ENCODE data around the gene OR52E2.
A peak's percentile ranks its signal among the peaks of the same experiment; 100 is the strongest.
"Not testable (repeated sequence)": the region's sequence is repeated elsewhere in the genome, so short reads cannot be mapped to it uniquely, and the experiment has no call there.

OR52E2 gene

DNA sequence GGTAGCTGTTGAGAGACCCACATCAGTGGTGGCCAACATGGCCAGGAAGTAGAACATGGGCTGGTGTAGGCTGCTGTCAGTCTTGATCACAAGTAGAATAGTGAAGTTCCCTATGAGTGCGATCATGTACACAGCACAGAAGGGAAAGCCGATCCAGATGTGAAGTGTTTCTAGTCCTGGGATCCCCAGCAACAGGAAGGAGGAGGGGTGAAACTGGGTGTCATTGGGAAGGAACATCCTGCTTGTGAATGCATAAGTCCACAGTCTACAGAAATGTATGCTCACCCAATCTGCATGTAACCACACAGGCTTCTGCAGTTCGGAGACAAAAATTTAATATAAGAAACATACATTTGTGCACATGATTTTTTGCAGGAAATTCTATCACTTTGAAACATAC is at the start of gene OR52E2:
Gene OR52E2, minus strand, starts transcription at position 237 of the 400 bp plus-strand sequence. Its CDS starts 0 bp downstream, at position 237.
- no peak for DNase-seq (ENCODE audit: low read depth in 2 of 2)

DNA sequence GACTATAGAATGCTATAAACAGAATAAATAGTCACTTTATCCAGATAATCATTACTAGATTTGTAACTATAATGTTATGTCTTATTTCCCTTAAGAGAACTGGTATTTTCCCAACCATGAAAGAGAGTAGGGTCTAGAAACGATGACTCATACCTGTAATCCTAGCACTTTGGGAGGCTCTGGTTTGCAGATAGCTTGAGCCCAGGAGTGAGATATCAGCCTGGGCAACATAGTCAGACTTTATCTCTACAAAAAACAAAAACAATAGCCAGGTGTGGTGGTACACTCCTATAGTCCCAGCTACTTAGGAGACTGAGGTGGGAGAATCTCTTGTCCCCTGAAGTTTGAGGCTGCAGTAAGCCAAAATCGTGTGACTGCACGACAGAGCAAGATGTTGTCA is 47.9 kb upstream of the OR52E2 start:
- no peak for DNase-seq (ENCODE audit: low read depth in 2 of 2)

DNA sequence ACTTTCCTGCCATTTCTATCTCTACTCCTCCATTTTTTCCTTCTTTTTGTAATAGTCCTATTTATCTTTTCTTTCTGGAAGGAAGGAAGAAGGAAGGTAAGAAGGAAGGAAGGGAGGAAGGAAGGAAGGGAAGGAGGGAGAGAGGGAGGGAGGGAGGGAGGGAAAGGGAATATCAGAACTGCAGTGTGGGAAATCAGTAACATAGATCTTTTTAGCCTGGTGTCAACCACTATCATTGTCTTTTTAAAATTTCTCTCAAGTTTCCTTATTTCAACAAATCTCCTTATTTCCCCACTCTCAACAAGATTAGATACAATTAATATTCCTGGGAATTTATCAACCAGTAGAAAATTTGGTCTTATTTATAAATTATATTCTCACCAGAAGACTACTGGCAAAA is 43.6 kb upstream of the OR52E2 start:
- no peak for DNase-seq (ENCODE audit: low read depth in 2 of 2)

DNA sequence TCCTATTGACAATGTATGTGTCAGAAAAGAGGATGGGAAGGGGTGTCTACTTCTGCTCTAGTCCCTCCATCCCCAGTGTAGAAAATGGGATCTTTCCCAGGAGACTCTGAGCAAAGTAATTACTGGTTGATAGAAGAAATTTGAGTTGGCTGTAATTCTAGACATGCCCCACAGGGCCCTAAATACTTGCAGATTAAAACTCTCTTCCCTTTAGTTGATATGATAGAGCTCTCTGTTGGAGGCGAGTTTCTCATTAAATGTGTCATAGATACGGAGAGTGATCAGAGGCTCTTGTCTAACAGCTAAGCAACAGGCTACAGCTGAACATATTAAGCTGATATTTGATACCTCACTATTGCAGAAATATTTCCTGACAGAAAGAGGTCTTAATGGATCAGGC is 42.8 kb upstream of the OR52E2 start:
- DNase-seq (ENCODE audit: low read depth in 2 of 2), result no peak

DNA sequence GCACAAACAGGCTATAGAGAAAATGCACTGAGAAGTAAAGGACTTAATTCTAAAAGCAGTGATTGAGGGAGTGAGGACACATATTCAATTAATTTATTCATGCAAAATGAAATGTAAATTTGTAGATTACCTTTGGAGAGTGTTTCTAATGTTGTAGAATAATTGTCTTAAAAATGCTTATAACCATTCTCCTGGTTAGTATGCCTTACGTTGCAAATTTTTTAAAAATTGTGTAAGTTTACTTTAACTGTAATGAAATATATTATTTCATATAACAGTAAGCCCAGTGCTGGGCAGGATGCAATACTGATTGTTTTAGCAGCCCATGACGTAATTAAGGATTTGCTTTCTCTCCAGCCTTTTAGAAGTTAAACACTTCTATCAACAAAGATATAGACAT is 36.6 kb upstream of the OR52E2 start:
- no peak for DNase-seq (ENCODE audit: low read depth in 2 of 2)

DNA sequence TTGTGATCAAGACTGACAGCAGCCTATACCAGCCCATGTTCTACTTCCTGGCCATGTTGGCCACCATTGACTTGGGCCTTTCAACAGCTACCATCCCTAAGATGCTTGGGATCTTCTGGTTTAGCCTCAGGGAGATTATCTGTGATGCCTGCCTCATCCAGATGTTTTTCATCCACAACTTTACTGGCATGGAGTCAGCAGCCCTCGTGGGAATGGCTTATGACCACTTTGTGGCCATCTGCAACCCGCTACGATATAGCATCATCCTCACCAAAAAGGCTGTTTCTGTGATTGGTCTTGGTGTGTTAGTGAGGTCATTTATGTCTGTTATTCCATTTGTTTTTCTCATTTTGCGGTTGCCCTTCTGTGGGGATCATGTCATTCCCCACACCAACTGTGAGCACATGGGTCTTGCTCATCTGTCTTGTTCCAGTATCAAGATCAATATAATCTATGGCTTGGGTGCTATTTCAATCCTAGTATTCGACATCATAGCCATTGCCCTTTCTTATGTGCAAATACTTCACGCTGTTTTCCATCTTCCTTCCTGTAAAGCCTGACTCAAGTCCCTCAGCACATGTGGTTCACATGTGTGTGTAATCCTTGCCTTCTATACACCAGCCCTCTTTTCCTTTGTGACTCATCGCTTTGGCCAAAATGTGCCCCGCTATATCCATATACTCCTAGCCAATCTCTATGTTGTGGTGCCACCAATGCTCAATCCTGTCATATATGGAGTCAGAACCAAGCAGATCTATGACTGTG is 33.6 kb upstream of the OR52E2 start:
- peak; percentile 17 to 22 for DNase-seq (ENCODE audit: low read depth in 2 of 2)

DNA sequence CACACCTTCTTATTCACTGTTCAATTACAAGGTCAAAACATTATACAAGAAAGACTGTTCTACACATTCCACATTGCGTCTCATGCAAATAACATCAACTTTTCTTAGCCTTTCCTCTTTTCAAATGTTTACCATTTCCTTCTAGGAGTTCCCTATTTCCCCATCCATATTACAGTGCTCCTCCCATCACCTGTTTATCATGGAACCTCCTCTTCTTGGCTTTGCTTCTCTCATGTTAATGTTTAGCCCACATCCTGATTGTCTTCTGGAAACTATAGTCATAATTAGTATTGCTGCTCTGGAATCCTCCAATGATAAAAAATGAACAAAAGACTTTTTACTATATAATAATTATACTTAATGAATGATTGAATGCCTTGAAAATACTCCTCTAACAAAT is 31.2 kb upstream of the OR52E2 start:
- no peak for DNase-seq (ENCODE audit: low read depth in 2 of 2)

DNA sequence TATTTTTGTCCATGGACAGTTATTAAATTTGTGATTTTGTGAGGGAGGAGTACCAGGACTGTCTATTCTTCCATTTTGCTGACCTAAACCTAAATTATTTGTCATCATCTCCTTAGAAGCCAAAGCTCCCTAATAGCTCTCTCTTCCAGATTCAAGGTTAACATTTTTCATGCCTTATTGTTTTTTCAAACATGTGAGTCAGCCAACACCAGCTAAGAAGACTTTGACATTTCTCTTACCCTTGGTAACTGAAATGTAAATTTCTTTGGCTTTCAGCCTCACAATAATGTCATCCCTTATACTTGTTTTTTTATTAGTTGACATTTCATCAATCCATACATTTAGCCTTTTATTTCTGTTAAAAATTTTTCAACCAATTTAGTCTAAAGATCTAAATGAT is 29.1 kb upstream of the OR52E2 start:
- DNase-seq (ENCODE audit: low read depth in 2 of 2), result no peak

DNA sequence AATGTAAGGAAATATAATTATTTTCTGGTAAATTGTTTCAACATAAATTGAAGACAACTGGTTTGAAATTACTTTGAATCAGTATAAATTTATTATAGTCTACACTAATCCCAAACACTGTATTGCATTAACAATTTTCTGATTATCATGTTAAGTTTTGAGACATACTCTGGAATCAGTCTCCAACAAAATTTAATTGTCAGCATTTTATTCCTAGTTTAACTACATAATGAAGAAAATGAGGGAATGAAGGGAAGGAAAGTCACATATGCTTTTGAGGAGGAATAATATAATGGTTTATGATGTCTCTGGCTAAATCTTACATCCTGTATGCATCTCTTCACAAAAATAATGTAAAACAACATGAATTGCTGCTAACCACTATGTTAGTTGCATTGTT is 24.2 kb upstream of the OR52E2 start:
- DNase-seq (ENCODE audit: low read depth in 2 of 2), result no peak

DNA sequence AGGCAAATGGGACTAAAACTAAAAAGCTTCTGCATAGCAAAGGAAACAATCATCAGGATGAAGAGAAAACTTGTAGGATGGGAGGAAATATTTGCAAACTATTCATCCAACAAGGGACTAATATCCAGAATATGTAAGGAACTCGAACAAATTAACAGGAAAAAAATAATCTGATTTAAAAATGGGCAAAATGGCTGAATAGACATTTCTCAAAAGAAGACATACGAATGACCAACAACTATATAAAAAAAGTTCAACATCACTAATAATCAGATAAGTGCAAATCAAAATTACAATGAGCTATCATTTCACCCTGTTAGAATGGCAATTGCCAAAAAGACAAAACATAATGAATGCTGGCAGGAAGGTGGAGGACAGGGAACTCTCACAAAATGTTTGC is 22.0 kb upstream of the OR52E2 start:
- no peak for DNase-seq (ENCODE audit: low read depth in 2 of 2)

DNA sequence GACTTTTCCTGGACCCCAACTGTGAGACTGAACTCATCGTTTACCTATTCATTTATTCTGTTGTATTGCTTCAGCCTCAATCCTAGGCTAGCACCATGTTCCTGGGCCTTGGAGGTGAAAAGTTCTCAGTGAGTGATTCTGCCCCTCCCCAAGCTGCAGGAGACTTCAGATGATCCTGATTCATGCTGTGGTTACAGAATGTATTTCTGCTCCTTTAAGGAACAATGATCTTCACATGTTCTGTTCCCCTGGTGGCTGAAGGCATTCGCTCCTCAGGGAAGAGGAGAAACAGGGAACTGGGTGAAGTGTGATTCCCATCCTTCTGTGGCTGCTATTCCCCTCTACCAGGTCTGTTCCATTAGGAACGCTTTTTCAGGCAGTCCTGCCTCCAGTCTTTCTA is 12.4 kb upstream of the OR52E2 start:
- DNase-seq (ENCODE audit: low read depth in 2 of 2), result no peak

DNA sequence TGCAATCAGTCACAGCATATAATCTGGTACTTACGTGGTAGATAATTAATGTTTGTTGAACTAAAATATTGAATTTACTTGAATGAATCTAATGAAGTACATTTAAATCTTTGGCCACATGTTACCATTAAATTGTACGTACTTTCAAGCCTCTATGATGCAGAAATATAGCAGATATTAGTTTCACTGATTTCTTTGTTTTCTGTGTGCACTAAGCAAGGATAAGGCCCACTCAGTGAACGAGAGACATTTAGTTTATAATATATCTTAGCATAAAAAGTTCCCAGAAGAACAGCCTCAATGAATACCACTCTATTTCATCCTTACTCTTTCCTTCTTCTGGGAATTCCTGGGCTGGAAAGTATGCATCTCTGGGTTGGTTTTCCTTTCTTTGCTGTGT is 9.8 kb upstream of the OR52E2 start, which contains the start of gene OR52E1:
Gene OR52E1, plus strand, starts transcription at position 301 of the 400 bp plus-strand sequence.
- DNase-seq (ENCODE audit: low read depth in 2 of 2), result no peak

DNA sequence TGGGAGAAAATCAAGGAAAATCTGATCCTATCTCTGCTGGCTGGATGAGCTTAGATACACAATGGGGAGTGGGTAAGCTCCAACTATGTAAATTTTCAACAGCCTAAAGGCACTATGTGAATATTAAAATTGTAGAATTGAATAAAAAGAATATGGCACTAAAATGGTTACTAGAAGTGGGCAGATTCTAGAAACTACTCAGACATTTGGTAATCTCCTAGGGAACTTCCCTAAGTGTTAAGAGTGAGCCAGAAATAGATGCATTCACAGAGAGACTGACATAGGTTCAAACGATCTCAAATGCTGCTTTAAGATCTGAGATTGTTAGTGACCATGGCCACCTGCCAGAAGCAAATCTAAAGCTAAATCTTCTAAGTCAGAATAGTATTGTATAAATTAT is 5.6 kb upstream of the OR52E2 start:
- no peak for DNase-seq (ENCODE audit: low read depth in 2 of 2)

DNA sequence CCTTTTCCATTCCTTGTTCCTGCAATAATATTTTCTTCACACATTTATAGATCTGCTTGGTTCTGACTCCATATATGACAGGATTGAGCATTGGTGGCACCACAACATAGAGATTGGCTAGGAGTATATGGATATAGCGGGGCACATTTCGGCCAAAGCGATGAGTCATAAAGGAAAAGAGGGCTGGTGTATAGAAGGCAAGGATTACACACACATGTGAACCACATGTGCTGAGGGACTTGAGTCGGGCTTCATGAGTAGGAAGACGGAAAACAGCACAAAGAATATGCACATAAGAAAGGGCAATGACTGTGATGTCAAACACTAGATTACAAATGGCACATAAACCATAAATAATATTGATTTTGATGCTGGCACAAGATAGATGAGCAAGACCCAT is 748 bp downstream of the OR52E2 start:
- not testable (repeated sequence) for DNase-seq (ENCODE audit: low read depth in 2 of 2)

DNA sequence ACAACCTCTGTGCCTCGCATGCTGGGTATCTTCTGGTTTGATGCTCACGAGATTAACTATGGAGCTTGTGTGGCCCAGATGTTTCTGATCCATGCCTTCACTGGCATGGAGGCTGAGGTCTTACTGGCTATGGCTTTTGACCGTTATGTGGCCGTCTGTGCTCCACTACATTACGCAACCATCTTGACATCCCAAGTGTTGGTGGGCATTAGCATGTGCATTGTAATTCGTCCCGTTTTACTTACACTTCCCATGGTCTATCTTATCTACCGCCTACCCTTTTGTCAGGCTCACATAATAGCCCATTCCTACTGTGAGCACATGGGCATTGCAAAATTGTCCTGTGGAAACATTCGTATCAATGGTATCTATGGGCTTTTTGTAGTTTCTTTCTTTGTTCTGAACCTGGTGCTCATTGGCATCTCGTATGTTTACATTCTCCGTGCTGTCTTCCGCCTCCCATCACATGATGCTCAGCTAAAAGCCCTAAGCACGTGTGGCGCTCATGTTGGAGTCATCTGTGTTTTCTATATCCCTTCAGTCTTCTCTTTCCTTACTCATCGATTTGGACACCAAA is 12.6 kb downstream of the OR52E2 start:
- no peak for DNase-seq (ENCODE audit: low read depth in 2 of 2)

DNA sequence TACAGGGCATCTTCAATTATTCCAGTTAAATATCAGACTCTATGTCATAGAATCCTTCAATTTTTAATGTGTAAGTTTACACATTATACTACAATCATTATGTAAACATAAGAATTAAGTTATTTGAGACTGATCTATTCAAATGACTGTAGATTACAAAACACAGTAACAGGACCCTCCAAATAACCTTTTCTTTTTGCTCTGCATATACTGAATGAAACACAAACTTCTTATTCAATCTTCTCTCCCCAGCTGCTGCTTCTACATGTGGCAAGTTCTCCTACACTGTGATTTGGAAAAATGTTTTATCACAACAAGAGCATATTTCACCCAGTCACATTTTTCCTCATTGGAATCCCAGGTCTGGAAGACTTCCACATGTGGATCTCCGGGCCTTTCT is 13.2 kb downstream of the OR52E2 start, which contains the start of gene OR52J3:
Gene OR52J3, plus strand, starts transcription at position 301 of the 400 bp plus-strand sequence. Its CDS starts 0 bp downstream, at position 301.
- no peak for DNase-seq (ENCODE audit: low read depth in 2 of 2)

DNA sequence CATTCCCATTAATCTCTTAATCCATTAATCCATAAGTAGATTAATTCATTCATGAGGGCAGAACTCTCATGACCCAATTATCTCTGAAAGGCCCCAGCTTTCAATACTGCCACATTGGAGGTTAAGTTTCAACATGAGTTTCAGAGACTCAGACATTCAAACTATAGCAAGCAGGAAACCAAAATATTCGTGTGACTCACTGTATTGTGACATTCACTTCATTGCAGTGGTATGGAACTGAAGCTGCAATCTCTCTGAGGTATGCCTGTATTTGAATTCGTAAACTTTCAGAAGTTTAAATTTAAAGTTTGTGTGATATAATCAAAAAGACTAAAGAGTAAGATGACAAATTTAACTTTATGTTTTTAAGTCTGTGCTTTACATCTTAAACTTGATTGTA is 16.0 kb downstream of the OR52E2 start:
- DNase-seq (ENCODE audit: low read depth in 2 of 2), result peak; percentile 30 to 35

DNA sequence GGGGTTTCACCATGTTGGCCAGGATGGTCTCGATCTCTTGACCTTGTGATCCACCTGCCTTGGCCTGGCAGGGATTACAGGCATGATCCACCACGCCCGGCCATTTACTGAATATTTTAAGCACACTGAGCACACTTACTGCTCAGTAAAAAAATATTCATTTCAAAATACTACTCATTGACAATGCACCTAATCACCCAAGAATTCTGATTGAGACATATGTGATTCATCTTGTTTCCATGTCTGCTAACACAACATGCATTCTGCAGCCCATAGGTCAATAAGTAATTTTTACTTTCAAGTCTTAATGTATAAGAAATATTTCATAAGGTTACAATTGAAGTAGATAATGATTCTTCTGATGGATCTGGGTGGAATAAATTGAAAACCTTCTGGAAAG is 17.3 kb downstream of the OR52E2 start:
- no peak for DNase-seq (ENCODE audit: low read depth in 2 of 2)

DNA sequence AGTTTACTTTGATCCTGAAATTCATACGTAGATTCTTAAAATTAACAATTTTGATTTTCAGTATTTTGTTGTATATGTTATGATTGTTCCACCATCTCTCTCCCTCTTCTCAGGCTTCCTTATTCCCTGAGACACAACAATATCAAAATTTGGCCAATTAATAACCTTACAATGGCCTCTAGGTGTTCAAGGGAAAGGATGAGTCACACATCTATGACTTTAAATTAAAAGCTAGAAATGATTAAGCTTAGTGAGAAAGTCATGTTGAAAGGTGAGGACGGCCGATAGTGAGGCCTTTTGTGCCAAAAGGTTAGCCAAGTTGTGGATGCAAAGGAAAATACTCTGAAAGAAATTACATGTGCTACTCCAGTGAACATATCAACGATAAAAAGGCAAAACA is 18.6 kb downstream of the OR52E2 start:
- DNase-seq (ENCODE audit: low read depth in 2 of 2), result no peak

DNA sequence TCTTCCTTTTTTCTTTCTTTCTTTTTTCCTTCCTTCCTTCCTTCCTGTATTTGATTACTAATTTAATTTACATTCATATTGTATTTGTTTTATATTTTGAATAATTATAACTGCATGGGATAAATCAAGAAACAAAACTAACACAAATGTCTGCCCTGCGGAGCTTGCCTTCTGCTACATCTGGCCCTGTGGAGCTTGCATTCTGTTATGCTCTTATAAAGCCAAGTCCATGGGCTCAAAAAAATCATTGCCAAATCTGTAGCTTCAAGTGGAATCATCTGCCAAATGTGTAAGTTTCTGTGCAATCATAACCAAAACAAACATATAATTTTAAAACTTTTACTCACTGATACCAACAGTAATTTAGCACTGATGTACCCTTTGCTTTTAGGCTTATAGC is 21.1 kb downstream of the OR52E2 start:
- no peak for DNase-seq (ENCODE audit: low read depth in 2 of 2)

DNA sequence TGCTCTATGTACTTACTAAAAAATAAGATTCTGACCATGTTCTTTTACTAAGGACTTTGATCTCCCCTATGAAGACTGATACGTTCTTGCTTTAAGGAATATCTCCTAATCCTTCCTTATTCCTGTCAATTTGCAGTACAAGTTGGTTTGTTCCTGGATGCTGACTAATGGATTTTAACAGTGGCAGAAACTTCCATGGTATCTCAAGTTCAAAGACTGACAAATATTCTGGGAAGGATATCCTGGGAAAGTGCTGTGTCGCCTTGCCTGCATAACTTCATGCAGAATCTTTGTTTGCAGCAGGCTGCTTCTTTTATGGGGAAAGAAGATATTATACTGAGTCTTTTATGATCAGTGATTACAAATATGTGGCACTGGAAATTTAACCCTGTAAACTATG is 21.5 kb downstream of the OR52E2 start:
- no peak for DNase-seq (ENCODE audit: low read depth in 2 of 2)

DNA sequence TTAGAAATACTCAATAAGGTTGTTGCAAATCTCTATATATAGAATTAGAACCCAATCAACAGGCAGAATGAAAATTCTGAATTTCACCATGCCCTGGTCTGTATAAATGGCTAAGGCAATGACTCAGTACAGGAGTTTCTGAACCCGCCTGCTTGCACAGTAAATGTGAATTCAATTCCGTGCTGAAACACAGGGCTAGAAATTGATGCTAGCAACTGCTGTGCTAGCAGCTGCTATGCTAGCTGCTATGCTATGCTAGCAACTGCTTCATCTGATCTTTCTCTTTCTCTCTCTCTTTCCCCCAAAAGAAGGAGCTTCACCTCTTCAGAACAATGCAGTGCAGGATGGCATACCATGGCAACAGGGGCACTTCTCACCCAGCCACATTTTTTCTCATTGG is 22.8 kb downstream of the OR52E2 start:
- no peak for DNase-seq (ENCODE audit: low read depth in 2 of 2)

DNA sequence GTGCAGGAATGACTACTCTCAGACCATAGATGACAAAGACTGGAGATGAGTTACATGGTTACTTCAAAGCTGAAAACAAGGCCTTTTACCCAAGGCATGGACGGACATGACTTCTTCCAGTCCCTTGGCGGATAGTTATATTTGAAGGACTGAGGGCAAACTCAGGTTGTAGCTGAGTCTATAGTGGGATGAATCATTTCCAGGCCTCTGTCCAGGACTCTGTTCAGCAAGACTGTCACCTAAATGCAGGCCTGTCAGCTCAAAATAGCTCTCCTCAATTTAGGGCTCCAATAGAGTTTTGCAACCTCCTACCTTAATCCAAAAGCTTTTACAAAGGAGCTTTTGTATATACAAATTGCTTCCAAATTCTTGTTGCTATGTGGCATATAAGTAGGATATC is 37.4 kb downstream of the OR52E2 start:
- DNase-seq (ENCODE audit: low read depth in 2 of 2), result no peak

DNA sequence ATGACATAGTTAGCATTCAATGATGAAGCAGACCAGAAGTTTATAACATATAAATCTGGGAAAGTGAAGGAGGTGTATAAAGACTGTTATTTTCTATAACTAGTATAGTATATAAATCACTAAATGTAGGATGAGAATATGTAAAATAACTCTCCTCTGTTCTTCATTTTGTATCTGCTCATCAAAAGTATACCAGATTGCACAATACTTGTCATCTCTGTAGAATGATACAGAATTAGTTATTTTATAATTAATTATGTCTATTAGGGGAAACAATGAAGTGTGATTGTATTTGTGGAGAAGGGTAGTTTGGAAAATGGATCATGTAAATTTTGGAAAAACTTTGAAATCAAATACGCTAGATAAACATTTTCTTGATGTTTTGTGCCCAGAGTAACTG is 46.4 kb downstream of the OR52E2 start:
- no peak for DNase-seq (ENCODE audit: low read depth in 2 of 2)
